HUES6 (cell line): ENCODE measurements around the gene ABHD2.

Experiments used
- H3K27ac ChIP-seq: 2 replicates; pipeline ENCODE4 v1.7.0; 2013; ENCODE audit warnings: low read depth, mild to moderate bottlenecking, low read length, inconsistent platforms
- H3K27me3 ChIP-seq: 2 replicates; pipeline ENCODE4 v1.6.1; 2013; ENCODE audit warnings: low read length; ENCODE audit not compliant: control insufficient read depth, insufficient read depth
- H3K36me3 ChIP-seq: 2 replicates; pipeline ENCODE4 v1.6.1; 2013; ENCODE audit warnings: low read length; ENCODE audit not compliant: control insufficient read depth, insufficient read depth
- H3K4me1 ChIP-seq: 2 replicates; pipeline ENCODE4 v1.6.1; 2013; ENCODE audit warnings: low read length; ENCODE audit not compliant: control insufficient read depth, insufficient read depth
- H3K4me3 ChIP-seq: 2 replicates; pipeline ENCODE4 v1.5.1; 2013; ENCODE audit warnings: low read depth, low read length
- H3K9ac ChIP-seq: one replicate; pipeline ENCODE4 v1.6.1; 2013; ENCODE audit warnings: mild to moderate bottlenecking, low read length
- H3K9me3 ChIP-seq: 2 replicates; pipeline ENCODE4 v1.6.1; 2013; ENCODE audit warnings: low read depth, low read length; ENCODE audit not compliant: control insufficient read depth, insufficient read depth

The ABHD2 gene

GRCh38 chr15:89172921-89173320 lies 84.7 kb downstream of the ABHD2 start:
- Histone ChIP-seq H3K36me3 (no peaks in the 10 kb centered on the region), H3K9me3 (no peaks in the 10 kb centered on the region), H3K4me1 (peaks cover under 1% of the 10 kb centered on the region; the same call in 1 of the 2 replicates), H3K9ac (no peak overlapping the region), H3K27me3 (no peaks in the 10 kb centered on the region), H3K27ac (no peak overlapping the region), H3K4me3 (no peak overlapping the region)

GRCh38 chr15:89174476-89174875 lies 86.2 kb downstream of the ABHD2 start:
- Histone ChIP-seq H3K9ac (no peak overlapping the region), H3K9me3 (no peaks in the 10 kb centered on the region), H3K27ac (no peak overlapping the region), H3K27me3 (no peaks in the 10 kb centered on the region), H3K36me3 (no peaks in the 10 kb centered on the region), H3K4me3 (no peak overlapping the region), H3K4me1 (no peaks in the 10 kb centered on the region)

DNA sequence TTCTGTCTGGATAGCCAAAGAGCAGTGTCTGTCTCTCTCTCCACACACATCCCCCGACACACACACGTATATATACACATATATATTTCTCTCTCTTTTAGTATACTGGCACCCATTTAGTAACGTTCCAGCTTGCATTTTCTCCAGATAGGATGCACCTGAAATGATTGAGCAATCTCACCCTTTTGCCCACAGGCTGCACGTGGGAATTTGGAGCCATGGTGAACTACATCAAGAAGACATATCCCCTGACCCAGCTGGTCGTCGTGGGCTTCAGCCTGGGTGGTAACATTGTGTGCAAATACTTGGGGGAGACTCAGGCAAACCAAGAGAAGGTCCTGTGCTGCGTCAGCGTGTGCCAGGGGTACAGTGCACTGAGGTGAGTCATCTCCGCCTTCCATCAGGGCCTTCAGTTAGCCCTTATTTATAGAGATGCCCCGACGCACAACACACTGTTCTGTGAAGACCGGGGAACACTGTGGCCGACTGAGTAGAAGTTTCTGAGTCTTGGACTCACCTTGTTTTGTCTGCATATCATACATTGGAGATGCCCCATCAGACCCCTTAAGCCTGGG lies 87.4 kb downstream of the ABHD2 start:
- Histone ChIP-seq H3K27me3 (no peaks in the 10 kb centered on the region), H3K36me3 (no peaks in the 10 kb centered on the region), H3K9ac (no peak overlapping the region), H3K4me3 (no peak overlapping the region), H3K4me1 (no peaks in the 10 kb centered on the region), H3K9me3 (no peaks in the 10 kb centered on the region), H3K27ac (no peak overlapping the region)

- Histone ChIP-seq H3K4me3 (no peak overlapping the region), H3K27me3 (no peaks in the 10 kb centered on the region), H3K4me1 (no peaks in the 10 kb centered on the region), H3K27ac (no peak overlapping the region), H3K9ac (no peak overlapping the region), H3K36me3 (no peaks in the 10 kb centered on the region), H3K9me3 (no peaks in the 10 kb centered on the region)
Measured at GRCh38 chr15:89177116-89177515, 88.9 kb downstream of the ABHD2 start.

DNA sequence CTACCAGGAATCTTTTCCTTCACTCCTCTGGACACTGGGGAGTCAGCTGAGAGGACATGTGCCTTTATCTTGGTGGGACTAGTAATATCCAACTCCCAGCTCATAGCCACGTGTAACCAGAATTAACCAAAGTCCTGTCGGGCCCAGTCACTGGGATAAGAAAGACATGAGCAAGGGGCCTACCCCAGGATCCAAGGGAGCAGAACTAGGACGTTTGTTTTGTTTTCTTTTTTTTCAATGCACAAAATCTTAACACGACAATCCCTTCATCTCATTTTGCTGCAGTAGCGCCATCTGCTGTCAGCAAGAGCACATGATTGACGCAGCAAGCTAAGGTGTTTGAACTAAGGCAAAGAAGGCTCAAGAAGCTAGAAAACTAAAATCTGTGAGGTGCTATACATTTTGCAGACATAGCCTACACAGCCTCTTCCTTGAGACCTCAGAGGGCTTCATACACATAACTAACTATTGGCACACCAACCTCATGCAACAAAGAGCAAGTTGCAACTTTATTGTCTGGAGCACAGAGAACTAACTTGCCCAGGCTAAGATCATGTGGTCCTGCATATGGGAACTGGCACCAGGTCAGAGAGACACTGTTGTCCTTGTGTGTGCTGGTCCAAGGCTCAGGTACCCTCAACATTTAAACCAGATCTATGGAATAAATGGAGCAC lies 89.5 kb downstream of the ABHD2 start:
- no peak overlapping the region for H3K4me3 ChIP-seq
- H3K27ac ChIP-seq, result no peak overlapping the region
- H3K9ac ChIP-seq, result no peak overlapping the region
- no peaks in the 10 kb centered on the region for H3K9me3 ChIP-seq
- no peaks in the 10 kb centered on the region for H3K36me3 ChIP-seq
- H3K27me3 ChIP-seq, result no peaks in the 10 kb centered on the region
- no peaks in the 10 kb centered on the region for H3K4me1 ChIP-seq

- Histone ChIP-seq H3K9me3 (no peaks in the 10 kb centered on the region), H3K4me1 (no peaks in the 10 kb centered on the region), H3K27ac (no peak overlapping the region), H3K36me3 (no peaks in the 10 kb centered on the region), H3K4me3 (no peak overlapping the region), H3K27me3 (no peaks in the 10 kb centered on the region), H3K9ac (no peak overlapping the region)
Measured at GRCh38 chr15:89178307-89178977, 90.2 kb downstream of the ABHD2 start.

GRCh38 chr15:89179966-89180875 lies 92.0 kb downstream of the ABHD2 start:
- Histone ChIP-seq H3K9me3 (no peaks in the 10 kb centered on the region), H3K27me3 (no peaks in the 10 kb centered on the region), H3K27ac (no peak overlapping the region), H3K9ac (no peak overlapping the region), H3K36me3 (no peaks in the 10 kb centered on the region), H3K4me3 (no peak overlapping the region), H3K4me1 (no peaks in the 10 kb centered on the region)

GRCh38 chr15:89184357-89184756 lies 96.1 kb downstream of the ABHD2 start:
- Histone ChIP-seq H3K4me3 (no peak overlapping the region), H3K36me3 (peaks cover 3% of the 10 kb centered on the region), H3K27me3 (no peaks in the 10 kb centered on the region), H3K4me1 (no peaks in the 10 kb centered on the region), H3K9ac (no peak overlapping the region), H3K9me3 (no peaks in the 10 kb centered on the region), H3K27ac (no peak overlapping the region)

- no peaks in the 10 kb centered on the region for H3K4me1 ChIP-seq
- no peak overlapping the region for H3K27ac ChIP-seq
- peaks cover 3% of the 10 kb centered on the region for H3K36me3 ChIP-seq
- H3K4me3 ChIP-seq, result no peak overlapping the region
- H3K9me3 ChIP-seq, result no peaks in the 10 kb centered on the region
- no peaks in the 10 kb centered on the region for H3K27me3 ChIP-seq
- H3K9ac ChIP-seq, result no peak overlapping the region
Measured at GRCh38 chr15:89184886-89185526, 96.8 kb downstream of the ABHD2 start.

GRCh38 chr15:89186803-89187202 lies 98.5 kb downstream of the ABHD2 start:
- Histone ChIP-seq H3K4me1 (no peaks in the 10 kb centered on the region), H3K36me3 (peaks cover 10% of the 10 kb centered on the region), H3K9ac (no peak overlapping the region), H3K27me3 (no peaks in the 10 kb centered on the region), H3K4me3 (no peak overlapping the region), H3K9me3 (no peaks in the 10 kb centered on the region), H3K27ac (no peak overlapping the region)
